GM12878 (cell line): ENCODE measurements around the gene POLR3K. TPM values are rescaled to one million over a fixed set of nuclear protein-coding genes. Genes with fewer than 3 reads are reported as not detected.

Source experiments
- ATAC-seq: fragments of 200-7000 bp; cut with Tn5 transposase; 3 replicates; pipeline ENCODE4 v1.9.1; 2020; ENCODE audit warnings: mild to moderate bottlenecking, moderate library complexity
- BruUV-seq: library from RNA; stranded (reverse); fragments of 400-500 nt; replicated peaks from 2 replicates; lab custom pipeline; 2021; lab: Mats Ljungman, UMichigan
- CTCF ChIA-PET: fragments of 300-600 bp; sonication (Branson Sonifier 250); formaldehyde crosslinking; extraction: SDS; loops from one replicate; lab custom pipeline; 2021; ENCODE audit warnings: inconsistent platforms; lab: Yijun Ruan, JAX
- POLR2A ChIA-PET: fragments of 350-600 bp; formaldehyde crosslinking; extraction: SDS; loops from one replicate; lab custom pipeline; 2021; ENCODE audit warnings: inconsistent platforms; lab: Charles Lee
- RAD21 ChIA-PET: fragments of 300-600 bp; sonication (Branson Sonifier 250); formaldehyde crosslinking; loops from one replicate; lab custom pipeline; 2023; ENCODE audit warnings: antibody characterized with exemption; ENCODE audit not compliant: unreplicated experiment; lab: Charles Lee
- SMC1A ChIA-PET: fragments of 300-600 bp; sonication (Branson Sonifier 250); formaldehyde crosslinking; loops from one replicate; lab custom pipeline; 2023; ENCODE audit not compliant: unreplicated experiment, uncharacterized antibody; lab: Charles Lee
- DNase-seq: peaks from one replicate; pipeline ENCODE4 v3.0.0-alpha.2; 2011; ENCODE audit warnings: low read depth, low spot score
- FAIRE-seq: peaks from 3 replicates; lab custom pipeline; 2011; peaks lifted over from hg19 to GRCh38; lab: Jason Lieb, UNC
- H2AFZ ChIP-seq: 2 replicates; pipeline ENCODE4 v1.6.0; 2011; ENCODE audit warnings: low read depth, low read length, control low read depth; ENCODE audit not compliant: control insufficient read depth
- H3K27ac ChIP-seq: 2 replicates; pipeline ENCODE4 v1.5.1; 2011; ENCODE audit warnings: control low read depth; ENCODE audit not compliant: control insufficient read depth, insufficient read depth
- H3K27me3 ChIP-seq, 2 experiments: replicated peaks in 1 of 2; 2 replicates each; pipeline versions ENCODE4 v1.6.0 to v1.6.1; 2011; ENCODE audit warnings: low read length in 1 of 2; ENCODE audit not compliant: control insufficient read depth in 2 of 2, insufficient read depth in 2 of 2
- H3K36me3 ChIP-seq, 2 experiments: 2 replicates each; pipeline ENCODE4 v1.5.1; 2011; ENCODE audit warnings: low read length in 1 of 2; ENCODE audit not compliant: control insufficient read depth in 2 of 2, insufficient read depth in 2 of 2
- H3K4me1 ChIP-seq: 2 replicates; pipeline ENCODE4 v1.6.1; 2011; ENCODE audit warnings: mild to moderate bottlenecking, low read length, moderate library complexity, mixed read lengths; ENCODE audit not compliant: control insufficient read depth, insufficient read depth
- H3K4me2 ChIP-seq: 2 replicates; pipeline ENCODE4 v1.6.0; 2011; ENCODE audit warnings: control low read depth; ENCODE audit not compliant: control insufficient read depth, insufficient read depth
- H3K4me3 ChIP-seq: fragments of 200-600 bp; sonication (generic); 2 replicates; pipeline ENCODE4 v1.5.1; 2016
- H3K79me2 ChIP-seq: 2 replicates; pipeline ENCODE4 v1.6.0; 2011; ENCODE audit warnings: low read length; ENCODE audit not compliant: control insufficient read depth, insufficient read depth
- H3K9ac ChIP-seq: 2 replicates; pipeline ENCODE4 v1.8.0; 2011; ENCODE audit warnings: low read length, control low read depth, mixed read lengths; ENCODE audit not compliant: control insufficient read depth, insufficient read depth
- H3K9me3 ChIP-seq: replicated peaks from 3 replicates; pipeline ENCODE4 v1.5.1; 2011; ENCODE audit warnings: mild to moderate bottlenecking, low read length; ENCODE audit not compliant: control insufficient read depth, insufficient read depth
- H4K20me1 ChIP-seq: 2 replicates; pipeline ENCODE4 v1.6.0; 2011; ENCODE audit not compliant: control insufficient read depth, insufficient read depth
- ATF7 ChIP-seq: fragments of 450-650 bp; IDR thresholded peaks from 2 replicates; pipeline ENCODE4 v1.6.1; 2016; ENCODE audit warnings: low read depth, mild to moderate bottlenecking
- HDAC6 ChIP-seq: fragments of 200-600 bp; sonication (generic); IDR thresholded peaks from one replicate; pipeline ENCODE4 v1.8.0; 2017; ENCODE audit warnings: antibody characterized with exemption; ENCODE audit not compliant: unreplicated experiment
- POLR2A ChIP-seq: IDR thresholded peaks from 2 replicates; pipeline ENCODE4 v1.6.1; 2011; ENCODE audit warnings: low read depth, mild to moderate bottlenecking, low read length
- POLR2AphosphoS5 ChIP-seq: IDR thresholded peaks from 2 replicates; pipeline ENCODE4 v1.6.1; 2011; ENCODE audit warnings: mild to moderate bottlenecking, low read length, inconsistent platforms
- SP1 ChIP-seq: IDR thresholded peaks from one replicate; pipeline ENCODE4 v1.6.1; 2011; ENCODE audit warnings: low read depth, low read length
- TAF1 ChIP-seq: IDR thresholded peaks from 2 replicates; pipeline ENCODE4 v1.6.1; 2011; ENCODE audit warnings: mild to moderate bottlenecking, low read depth, low read length, borderline replicate concordance
- ZSCAN29 ChIP-seq: fragments of 450-650 bp; IDR thresholded peaks from 2 replicates; pipeline ENCODE4 v1.6.1; 2017; ENCODE audit warnings: mild to moderate bottlenecking, moderate library complexity
- WGBS: methylation state at CpG from one replicate; pipeline ENCODE4 v1.1.6; 2016; ENCODE audit warnings: low lambda C conversion rate; ENCODE audit not compliant: insufficient replicate concordance, insufficient coverage; ENCODE audit errors: missing lambda C conversion rate; 5-methylcytosine and 5-hydroxymethylcytosine counted together
- in situ Hi-C: fragments of 300-500 bp; cut with MboI; formaldehyde crosslinking; loops from 9 replicates; pipeline ENCODE4 v1.14.3; 2018; ENCODE audit warnings: mixed read lengths
- intact Hi-C: fragments of 100-400 bp; cut with micrococcal nuclease; formaldehyde crosslinking; loops from one replicate; pipeline ENCODE4 v1.14.2; 2022; ENCODE audit not compliant: unreplicated experiment
- polyA plus RNA-seq, 11 experiments: library from polyadenylated mRNA; depleted of rRNA in 4 of 11; unstranded in 6 of 11; stranded (reverse) in 5 of 11; fragments of >200 nt; fragmentation: Nextera tagmentation in 4 of 11; fragmentation: Illumina TruSeq in 1 of 11; extraction: Ambion mirVana in 4 of 11; extraction: Trizol in 1 of 11; gene quantifications; 1 replicate in 1 of 11; 2 replicates in 10 of 11; pipeline versions ENCODE4 v1.2.1 to v1.2.3, GENCODE V29; 2011 to 2016; ENCODE audit warnings: inconsistent platforms in 2 of 11, missing spikeins in 2 of 11, low read depth in 1 of 11
- total RNA-seq, 4 experiments: library from RNA; depleted of rRNA in 3 of 4; stranded (reverse); fragments of >200 nt in 3 of 4; fragmentation: Illumina TruSeq in 1 of 4; extraction: Trizol in 1 of 4; gene quantifications; 2 replicates each; pipeline versions ENCODE4 v1.2.1 to v1.2.3, GENCODE V29; 2013 to 2021
- TF ChIP-seq, protein P1 (sequence below): fragments of 450-650 bp; IDR thresholded peaks from 2 replicates; pipeline ENCODE4 v1.6.1; 2016; ENCODE audit warnings: mild to moderate bottlenecking
- TF ChIP-seq, protein P2 (sequence below): fragments of 450-650 bp; conservative IDR thresholded peaks from 2 replicates; pipeline ENCODE4 v1.6.1; 2017; ENCODE audit warnings: mild to moderate bottlenecking, moderate library complexity

Gene POLR3K
- total and polyA plus RNA-seq, 10 of the 15 experiments (the other 5 are each of a cell fraction or from before 2014, with no cell fraction given) = 25.3 to 222 (median 64.0) TPM

DNA sequence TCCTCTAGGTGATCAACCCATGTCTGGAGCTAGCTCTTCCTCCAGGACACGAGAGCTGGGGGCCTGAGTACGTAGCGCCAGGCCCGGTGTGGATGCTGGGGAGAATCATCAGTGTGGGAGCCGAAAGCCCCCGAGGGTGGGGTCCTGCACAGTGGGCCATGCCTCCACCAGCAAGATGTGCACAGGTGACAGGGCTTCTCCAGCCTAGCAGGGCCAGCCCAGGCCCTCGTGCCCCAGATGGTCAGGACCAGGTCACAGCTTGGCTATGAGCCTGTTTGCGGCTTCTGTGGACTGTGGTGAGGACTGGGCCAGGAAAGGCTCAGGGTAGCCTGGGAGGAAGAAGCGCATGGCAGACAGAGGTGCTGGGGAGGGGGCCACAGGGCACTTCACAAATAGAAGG lies 32.5 kb upstream of the POLR3K start:
- ChIA-PET RAD21 (interaction anchor here (1.4 to 2.2 kb wide), 3 partner anchors 11 to 20 kb away, joined by 3 to 12 read pairs (median 6); no protein-coding TSS in a partner anchor), CTCF (interaction anchor here (1.2 to 3.5 kb wide), 4 partner anchors 10 to 32 kb away, joined by 3 to 27 read pairs (median 16); no protein-coding TSS in a partner anchor), SMC1A (interaction anchor here (1.8 to 2.4 kb wide), 2 partner anchors 10 to 20 kb away, joined by 7 to 9 read pairs; no protein-coding TSS in a partner anchor), POLR2A (no interaction called here)
- peaks cover 17% of the 10 kb centered on the region for H3K4me1 ChIP-seq
- no peak for FAIRE-seq
- H3K36me3 ChIP-seq = peaks cover 9 to 23% of the 10 kb centered on the region in 2 experiments; a peak in 3 of 4 replicates
- WGBS = 70% methylated on average over 9 of the region's 9 CpGs
- no peak for TF ChIP-seq SP1
- TF ChIP-seq POLR2AphosphoS5 = 0 out of 2 replicates have a peak, but pooled peaks have one; percentile 6
- TF ChIP-seq POLR2A = peak; percentile 8; the same call in 1 of the 2 replicates
- H2AFZ ChIP-seq = no peak overlapping the region
- BruUV-seq = no TSS peak
- H3K9me3 ChIP-seq = no peaks in the 10 kb centered on the region
- in situ Hi-C loops = no loop called here
- no peak overlapping the region for H3K4me3 ChIP-seq
- intact Hi-C loops = no loop called here
- no peaks in the 10 kb centered on the region for H4K20me1 ChIP-seq
- no peak for ATAC-seq
- no peak for DNase-seq
- H3K9ac ChIP-seq = no peak overlapping the region
- no peaks in the 10 kb centered on the region for H3K27me3 ChIP-seq
- H3K79me2 ChIP-seq = no peaks in the 10 kb centered on the region
- no peak overlapping the region for H3K4me2 ChIP-seq
- no peak overlapping the region for H3K27ac ChIP-seq

DNA sequence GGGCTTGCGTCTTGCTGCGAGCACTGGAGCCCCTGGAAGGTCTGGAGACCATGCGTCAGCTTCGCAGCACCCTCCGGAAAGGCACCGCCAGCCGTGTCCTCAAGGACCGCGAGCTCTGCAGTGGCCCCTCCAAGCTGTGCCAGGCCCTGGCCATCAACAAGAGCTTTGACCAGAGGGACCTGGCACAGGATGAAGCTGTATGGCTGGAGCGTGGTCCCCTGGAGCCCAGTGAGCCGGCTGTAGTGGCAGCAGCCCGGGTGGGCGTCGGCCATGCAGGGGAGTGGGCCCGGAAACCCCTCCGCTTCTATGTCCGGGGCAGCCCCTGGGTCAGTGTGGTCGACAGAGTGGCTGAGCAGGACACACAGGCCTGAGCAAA lies 32.0 kb upstream of the POLR3K start:
- no peak for DNase-seq
- ChIA-PET POLR2A (interaction anchor here (1.0 kb wide), 1 partner anchor 32 kb away, joined by 4 read pairs; the partner anchor contains the start of genes POLR3K and SNRNP25), SMC1A (interaction anchor here (1.8 to 2.4 kb wide), 2 partner anchors 10 to 20 kb away, joined by 7 to 9 read pairs; no protein-coding TSS in a partner anchor), RAD21 (interaction anchor here (1.0 to 2.2 kb wide), 5 partner anchors 11 to 46 kb away, joined by 3 to 12 read pairs (median 6); partner anchors contain the start of genes POLR3K and SNRNP25), CTCF (interaction anchor here (1.2 to 3.5 kb wide), 5 partner anchors 10 to 32 kb away, joined by 3 to 27 read pairs (median 12); no protein-coding TSS in a partner anchor)
- BruUV-seq = no TSS peak
- H3K4me2 ChIP-seq = no peak overlapping the region
- TF ChIP-seq, protein P1, sequence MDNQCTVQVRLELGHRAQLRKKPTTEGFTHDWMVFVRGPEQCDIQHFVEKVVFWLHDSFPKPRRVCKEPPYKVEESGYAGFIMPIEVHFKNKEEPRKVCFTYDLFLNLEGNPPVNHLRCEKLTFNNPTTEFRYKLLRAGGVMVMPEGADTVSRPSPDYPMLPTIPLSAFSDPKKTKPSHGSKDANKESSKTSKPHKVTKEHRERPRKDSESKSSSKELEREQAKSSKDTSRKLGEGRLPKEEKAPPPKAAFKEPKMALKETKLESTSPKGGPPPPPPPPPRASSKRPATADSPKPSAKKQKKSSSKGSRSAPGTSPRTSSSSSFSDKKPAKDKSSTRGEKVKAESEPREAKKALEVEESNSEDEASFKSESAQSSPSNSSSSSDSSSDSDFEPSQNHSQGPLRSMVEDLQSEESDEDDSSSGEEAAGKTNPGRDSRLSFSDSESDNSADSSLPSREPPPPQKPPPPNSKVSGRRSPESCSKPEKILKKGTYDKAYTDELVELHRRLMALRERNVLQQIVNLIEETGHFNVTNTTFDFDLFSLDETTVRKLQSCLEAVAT = no peak
- TF ChIP-seq, protein P2, sequence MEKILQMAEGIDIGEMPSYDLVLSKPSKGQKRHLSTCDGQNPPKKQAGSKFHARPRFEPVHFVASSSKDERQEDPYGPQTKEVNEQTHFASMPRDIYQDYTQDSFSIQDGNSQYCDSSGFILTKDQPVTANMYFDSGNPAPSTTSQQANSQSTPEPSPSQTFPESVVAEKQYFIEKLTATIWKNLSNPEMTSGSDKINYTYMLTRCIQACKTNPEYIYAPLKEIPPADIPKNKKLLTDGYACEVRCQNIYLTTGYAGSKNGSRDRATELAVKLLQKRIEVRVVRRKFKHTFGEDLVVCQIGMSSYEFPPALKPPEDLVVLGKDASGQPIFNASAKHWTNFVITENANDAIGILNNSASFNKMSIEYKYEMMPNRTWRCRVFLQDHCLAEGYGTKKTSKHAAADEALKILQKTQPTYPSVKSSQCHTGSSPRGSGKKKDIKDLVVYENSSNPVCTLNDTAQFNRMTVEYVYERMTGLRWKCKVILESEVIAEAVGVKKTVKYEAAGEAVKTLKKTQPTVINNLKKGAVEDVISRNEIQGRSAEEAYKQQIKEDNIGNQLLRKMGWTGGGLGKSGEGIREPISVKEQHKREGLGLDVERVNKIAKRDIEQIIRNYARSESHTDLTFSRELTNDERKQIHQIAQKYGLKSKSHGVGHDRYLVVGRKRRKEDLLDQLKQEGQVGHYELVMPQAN = no peak
- TF ChIP-seq TAF1 = no peak
- TF ChIP-seq ATF7 = no peak
- no peak for TF ChIP-seq ZSCAN29
- no peak for TF ChIP-seq HDAC6
- in situ Hi-C loops (no loop called here), intact Hi-C loops (no loop called here)
- no peaks in the 10 kb centered on the region for H3K27me3 ChIP-seq
- H3K4me1 ChIP-seq = peaks cover 17% of the 10 kb centered on the region
- ATAC-seq = no peak
- no peaks in the 10 kb centered on the region for H3K9me3 ChIP-seq
- WGBS = 90% methylated on average over 18 of the region's 18 CpGs
- H3K79me2 ChIP-seq = no peaks in the 10 kb centered on the region
- no peak for FAIRE-seq
- no peaks in the 10 kb centered on the region for H4K20me1 ChIP-seq
- no peak overlapping the region for H3K9ac ChIP-seq
- peaks cover 6 to 23% of the 10 kb centered on the region in 2 experiments; a peak in 3 of 4 replicates for H3K36me3 ChIP-seq
- H3K27ac ChIP-seq = no peak overlapping the region; the same call in 1 of the 2 replicates
- H2AFZ ChIP-seq = no peak overlapping the region
- H3K4me3 ChIP-seq = no peak overlapping the region
